SK-N-SH (cell line): Measurements from ENCODE around the gene TMX1. TPM values are rescaled to one million over a fixed set of nuclear protein-coding genes. Genes with fewer than 3 reads are reported as not detected.

ENCODE experiments used
- CTCF ChIA-PET: fragments of 300-600, 350-600 bp; formaldehyde crosslinking; extraction: SDS; loops from one replicate; lab custom pipeline; 2021; lab: Yijun Ruan, JAX
- POLR2A ChIA-PET: fragments of 350-600 bp; sonication (Branson Sonifier 250); formaldehyde crosslinking; extraction: SDS; loops from one replicate; lab custom pipeline; 2020; ENCODE audit warnings: antibody characterized with exemption, inconsistent platforms; lab: Yijun Ruan, JAX
- DNase-seq: peaks from one replicate; pipeline ENCODE4 v3.0.0; 2012
- H2AFZ ChIP-seq: fragments of 200-600 bp; sonication (generic); 2 replicates; pipeline ENCODE4 v1.8.1; 2016; ENCODE audit warnings: antibody characterized with exemption, mild to moderate bottlenecking, low read depth
- H3F3A ChIP-seq: fragments of 200-600 bp; sonication (generic); replicated peaks from 2 replicates; pipeline ENCODE3; 2016; ENCODE audit warnings: antibody characterized with exemption, mild to moderate bottlenecking; ENCODE audit not compliant: insufficient read depth
- H3K27ac ChIP-seq, 2 experiments: fragments of 200-500 bp in 1 of 2; fragments of 200-600 bp in 1 of 2; sonication (Bioruptor generic) in 1 of 2; sonication (generic), shearing (Covaris generic) in 1 of 2; 2 replicates each; pipeline versions ENCODE4 v1.5.1 to v1.6.1; 2014 to 2016; ENCODE audit warnings: low read depth in 2 of 2, inconsistent platforms in 1 of 2, low read length in 1 of 2, mild to moderate bottlenecking in 1 of 2, mixed read lengths in 1 of 2
- H3K27me3 ChIP-seq: fragments of 200-600 bp; sonication (generic), shearing (Covaris generic); 2 replicates; pipeline ENCODE4 v1.6.1; 2016; ENCODE audit warnings: mixed run types; ENCODE audit not compliant: insufficient read depth
- H3K36me3 ChIP-seq, 2 experiments: fragments of 200-500 bp in 1 of 2; fragments of 200-600 bp in 1 of 2; sonication (Bioruptor generic) in 1 of 2; sonication (generic) in 1 of 2; replicated peaks in 1 of 2; 2 replicates each; pipeline versions ENCODE3 to v1.5.1; 2014 to 2016; ENCODE audit warnings: low read length in 1 of 2, mild to moderate bottlenecking in 1 of 2; ENCODE audit not compliant: insufficient read depth in 2 of 2, control insufficient read depth in 1 of 2
- H3K4me1 ChIP-seq, 2 experiments: fragments of 200-500 bp in 1 of 2; fragments of 200-600 bp in 1 of 2; sonication (Bioruptor generic) in 1 of 2; sonication (generic), shearing (Covaris generic) in 1 of 2; 2 replicates each; pipeline versions ENCODE4 v1.5.1 to v1.6.1; 2014 to 2016; ENCODE audit warnings: low read depth in 1 of 2, low read length in 1 of 2, mixed run types in 1 of 2; ENCODE audit not compliant: insufficient read depth in 2 of 2, control insufficient read depth in 1 of 2
- H3K4me2 ChIP-seq: fragments of 200-600 bp; sonication (generic), shearing (Covaris generic); 2 replicates; pipeline ENCODE4 v1.6.1; 2017; ENCODE audit warnings: mixed run types
- H3K4me3 ChIP-seq, 2 experiments: fragments of 200-500 bp in 1 of 2; fragments of 200-600 bp in 1 of 2; sonication (Bioruptor generic) in 1 of 2; sonication (generic), shearing (Covaris generic) in 1 of 2; 2 replicates each; pipeline versions ENCODE4 v1.5.1 to v1.8.1; 2014 to 2016; ENCODE audit warnings: low read depth in 2 of 2, inconsistent platforms in 1 of 2, low read length in 1 of 2, mild to moderate bottlenecking in 1 of 2, mixed read lengths in 1 of 2, moderate library complexity in 1 of 2
- H3K79me2 ChIP-seq: fragments of 200-600 bp; sonication (generic); 2 replicates; pipeline ENCODE4 v1.8.1; 2017; ENCODE audit warnings: mild to moderate bottlenecking; ENCODE audit not compliant: insufficient read depth
- H3K9ac ChIP-seq: fragments of 200-600 bp; sonication (generic); 2 replicates; pipeline ENCODE4 v1.6.1; 2017; ENCODE audit warnings: mixed run types
- H3K9me2 ChIP-seq: fragments of 200-600 bp; sonication (generic); 2 replicates; pipeline ENCODE4 v1.6.1; 2017; ENCODE audit warnings: mixed run types
- H3K9me3 ChIP-seq: fragments of 200-600 bp; sonication (generic); 2 replicates; pipeline ENCODE4 v1.6.1; 2017; ENCODE audit warnings: mixed run types, mild to moderate bottlenecking, moderate library complexity
- H4K20me1 ChIP-seq: fragments of 200-600 bp; sonication (generic); 2 replicates; pipeline ENCODE4 v1.6.1; 2017; ENCODE audit warnings: mild to moderate bottlenecking, mixed run types; ENCODE audit not compliant: insufficient read depth
- CHD2 ChIP-seq: fragments of 150-350 bp; IDR thresholded peaks from 2 replicates; pipeline ENCODE4 v1.6.1; 2018; ENCODE audit warnings: low read length; ENCODE audit not compliant: partially characterized antibody
- ELF1 ChIP-seq: IDR thresholded peaks from 2 replicates; pipeline ENCODE4 v1.4.0; 2012
- EP300 ChIP-seq, 2 experiments: IDR thresholded peaks; 2 replicates each; pipeline versions ENCODE4 v1.4.0 to v1.6.1; 2012; ENCODE audit warnings: borderline replicate concordance in 1 of 2, low read depth in 1 of 2, low read length in 1 of 2
- EZH2phosphoT487 ChIP-seq: fragments of 200-600 bp; sonication (generic); IDR thresholded peaks from 2 replicates; pipeline ENCODE4 v1.6.1; 2017; ENCODE audit warnings: low read depth, mixed run types, mild to moderate bottlenecking, antibody characterized with exemption, moderate library complexity, borderline replicate concordance
- FOSL2 ChIP-seq: IDR thresholded peaks from 2 replicates; pipeline ENCODE4 v1.4.0; 2012; ENCODE audit warnings: low read depth, mild to moderate bottlenecking, moderate library complexity, borderline replicate concordance
- FOXM1 ChIP-seq: IDR thresholded peaks from 2 replicates; pipeline ENCODE4 v1.4.0; 2012; ENCODE audit warnings: low read depth, mild to moderate bottlenecking
- GABPA ChIP-seq: IDR thresholded peaks from 2 replicates; pipeline ENCODE4 v1.4.0; 2012; ENCODE audit warnings: low read depth, mild to moderate bottlenecking
- GATA2 ChIP-seq: sonication (generic); formaldehyde crosslinking; IDR thresholded peaks from 2 replicates; pipeline ENCODE4 v1.5.0; 2020; ENCODE audit warnings: mild to moderate bottlenecking, missing genetic modification reagents
- JUND ChIP-seq: IDR thresholded peaks from 2 replicates; pipeline ENCODE4 v1.4.0; 2012
- MEF2A ChIP-seq: IDR thresholded peaks from 2 replicates; pipeline ENCODE4 v1.4.0; 2012; ENCODE audit warnings: low read depth, borderline replicate concordance
- MXI1 ChIP-seq: IDR thresholded peaks from 2 replicates; pipeline ENCODE4 v1.6.1; 2012; ENCODE audit warnings: mild to moderate bottlenecking, low read depth, low read length, improper control_type of control experiment
- NFIC ChIP-seq: IDR thresholded peaks from 2 replicates; pipeline ENCODE4 v1.4.0; 2012; ENCODE audit warnings: borderline replicate concordance
- POLR2AphosphoS5 ChIP-seq: IDR thresholded peaks from 2 replicates; pipeline ENCODE4 v1.6.1; 2012; ENCODE audit warnings: low read depth, low read length
- RAD21 ChIP-seq: IDR thresholded peaks from 2 replicates; pipeline ENCODE4 v1.6.1; 2012; ENCODE audit warnings: mild to moderate bottlenecking, low read length
- RCOR1 ChIP-seq: fragments of 150-350 bp; IDR thresholded peaks from 2 replicates; pipeline ENCODE4 v1.6.1; 2017; ENCODE audit warnings: antibody characterized with exemption, low read length
- RFX5 ChIP-seq: IDR thresholded peaks from 2 replicates; pipeline ENCODE4 v1.6.1; 2012; ENCODE audit warnings: mild to moderate bottlenecking, improper control_type of control experiment, low read length
- SIN3A ChIP-seq: IDR thresholded peaks from 2 replicates; pipeline ENCODE4 v1.6.1; 2012; ENCODE audit warnings: low read depth, mild to moderate bottlenecking, low read length, moderate library complexity, borderline replicate concordance
- SMC3 ChIP-seq: IDR thresholded peaks from 2 replicates; pipeline ENCODE4 v1.6.1; 2012; ENCODE audit warnings: low read depth, low read length, improper control_type of control experiment
- TAF1 ChIP-seq: IDR thresholded peaks from 2 replicates; pipeline ENCODE4 v1.6.1; 2012; ENCODE audit warnings: low read depth, mild to moderate bottlenecking, low read length, moderate library complexity, borderline replicate concordance
- TCF12 ChIP-seq: IDR thresholded peaks from 2 replicates; pipeline ENCODE4 v1.4.0; 2012
- TEAD4 ChIP-seq: IDR thresholded peaks from 2 replicates; pipeline ENCODE4 v1.4.0; 2012; ENCODE audit warnings: mild to moderate bottlenecking, borderline replicate concordance; ENCODE audit not compliant: insufficient read depth
- WGBS: methylation state at CpG from one replicate; pipeline ENCODE4 v1.1.6; 2017; ENCODE audit warnings: low lambda C conversion rate; 5-methylcytosine and 5-hydroxymethylcytosine counted together
- polyA plus RNA-seq, 3 experiments: library from polyadenylated mRNA; depleted of rRNA; stranded (reverse); fragments of >200 nt; gene quantifications; 2 replicates each; pipeline ENCODE4 v1.2.3, GENCODE V29; 2012
- TF ChIP-seq, protein P1 (sequence below): IDR thresholded peaks from 2 replicates; pipeline ENCODE4 v1.4.0; 2012; ENCODE audit warnings: low read depth, borderline replicate concordance
- TF ChIP-seq, protein P2 (sequence below): IDR thresholded peaks from 2 replicates; pipeline ENCODE4 v1.4.0; 2012; ENCODE audit warnings: low read depth, borderline replicate concordance
- TF ChIP-seq, protein P3 (sequence below): fragments of 200-600 bp; sonication (generic); IDR thresholded peaks from 2 replicates; pipeline ENCODE4 v1.6.1; 2017; ENCODE audit warnings: antibody characterized with exemption, mild to moderate bottlenecking, moderate library complexity
- TF ChIP-seq, protein P4 (sequence below): IDR thresholded peaks from 2 replicates; pipeline ENCODE4 v1.4.0; 2012; ENCODE audit warnings: low read depth
- TF ChIP-seq, protein P5 (sequence below): fragments of 150-350 bp; IDR thresholded peaks from 2 replicates; pipeline ENCODE4 v1.6.1; 2016; ENCODE audit warnings: mild to moderate bottlenecking, low read depth, low read length

The TMX1 gene, protein sequence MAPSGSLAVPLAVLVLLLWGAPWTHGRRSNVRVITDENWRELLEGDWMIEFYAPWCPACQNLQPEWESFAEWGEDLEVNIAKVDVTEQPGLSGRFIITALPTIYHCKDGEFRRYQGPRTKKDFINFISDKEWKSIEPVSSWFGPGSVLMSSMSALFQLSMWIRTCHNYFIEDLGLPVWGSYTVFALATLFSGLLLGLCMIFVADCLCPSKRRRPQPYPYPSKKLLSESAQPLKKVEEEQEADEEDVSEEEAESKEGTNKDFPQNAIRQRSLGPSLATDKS
- 16.1 and 16.8 TPM in 2 replicates for polyA plus RNA-seq (2012; rRNA removed)
- 23.1 and 24.6 TPM in 2 replicates for polyA plus RNA-seq (2012; cell fraction: cytosol; rRNA removed)
- 4.1 and 6.8 TPM in 2 replicates for polyA plus RNA-seq (2012; cell fraction: nucleus; rRNA removed)

DNA sequence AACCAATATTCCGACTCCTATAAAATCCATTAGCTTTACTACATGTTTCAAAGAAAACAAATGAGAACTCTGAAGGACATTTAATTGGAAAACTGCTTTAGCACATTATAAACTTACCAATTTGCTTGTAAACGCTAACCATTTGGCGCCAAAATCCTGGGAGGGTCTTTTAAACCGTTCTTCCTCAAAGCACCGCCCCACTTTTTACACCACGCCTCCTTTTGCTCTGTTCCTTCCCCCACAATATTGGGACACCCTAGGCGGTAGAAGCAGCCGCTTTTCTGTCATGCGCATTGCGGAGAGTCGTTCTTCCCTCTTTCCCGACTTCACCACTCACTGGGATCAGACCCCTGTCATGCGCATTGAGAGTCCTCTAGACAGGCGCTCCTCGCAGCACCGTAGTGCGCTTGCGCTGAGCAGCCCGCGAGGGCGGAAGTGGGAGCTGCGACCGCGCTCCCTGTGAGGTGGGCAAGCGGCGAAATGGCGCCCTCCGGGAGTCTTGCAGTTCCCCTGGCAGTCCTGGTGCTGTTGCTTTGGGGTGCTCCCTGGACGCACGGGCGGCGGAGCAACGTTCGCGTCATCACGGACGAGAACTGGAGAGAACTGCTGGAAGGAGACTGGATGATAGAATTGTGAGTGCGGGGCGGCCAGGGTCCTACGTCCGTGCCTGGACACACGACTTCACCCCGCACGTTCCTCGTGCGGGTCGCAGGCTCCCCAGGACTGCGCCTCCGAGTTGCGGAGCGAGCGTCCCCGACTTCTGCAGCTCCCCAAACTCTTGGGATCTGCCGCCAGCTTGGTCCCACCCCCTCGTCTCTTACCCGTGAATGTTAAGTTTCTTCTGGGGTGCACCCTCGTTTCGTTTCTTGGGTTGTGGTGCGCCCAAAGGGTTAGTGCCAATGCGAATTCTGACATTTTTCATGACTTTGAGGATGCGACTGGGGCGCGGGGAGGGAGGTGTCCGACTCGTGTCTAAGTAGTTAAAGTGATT lies at the start of gene TMX1:
TMX1 (plus strand) TSS at position 435 of the 991 bp plus-strand sequence; CDS start at position 481, 46 bp downstream.
- no peaks in the 10 kb centered on the region for H3K9me3 ChIP-seq
- H3K9ac ChIP-seq, result peak within 1 kb of the TSS; percentile 94
- H3K27me3 ChIP-seq, result no peaks in the 10 kb centered on the region
- peak within 1 kb of the TSS; percentile 98 for H3K4me3 ChIP-seq
- H3K4me1 ChIP-seq, result peaks cover 3 to 13% of the 10 kb centered on the region in 2 experiments; a peak in 3 of 4 replicates
- H3F3A ChIP-seq, result no peaks in the 10 kb centered on the region
- no peaks in the 10 kb centered on the region for H3K9me2 ChIP-seq
- peaks cover 2 to 9% of the 10 kb centered on the region in 2 experiments for H3K36me3 ChIP-seq
- DNase-seq, result peak; percentile 96
- peak within 1 kb of the TSS; percentile 86 for H3K4me2 ChIP-seq
- H2AFZ ChIP-seq, result peak within 1 kb of the TSS; percentile 97
- 1% methylated on average over 38 of the region's 65 CpGs for WGBS
- peaks cover 51% of the 10 kb centered on the region for H3K79me2 ChIP-seq
- peak within 1 kb of the TSS; percentile 73 to 91 for H3K27ac ChIP-seq
- ChIA-PET CTCF (interaction anchor here (0.7 to 1.1 kb wide), 4 partner anchors 29 to 539 kb away, joined by 3 read pairs; no protein-coding TSS in a partner anchor), POLR2A (interaction anchor here (0.7 to 1.5 kb wide), 4 partner anchors 11 to 632 kb away, joined by 3 to 4 read pairs (median 4); partner anchors contain the start of gene TRIM9)
- no peaks in the 10 kb centered on the region for H4K20me1 ChIP-seq
- TF ChIP-seq MEF2A (no peak), NFIC (no peak), RFX5 (no peak), ELF1 (peak; percentile 86), MXI1 (peak; percentile 79; the same call in 1 of the 2 replicates), POLR2AphosphoS5 (peak; percentile 96), FOXM1 (no peak), TCF12 (no peak), FOSL2 (no peak), TEAD4 (no peak), EP300 (IDR thresholded peaks at IDR 0.05; ENCODE audit: borderline replicate concordance in 1 of 2, low read depth in 1 of 2, low read length in 1 of 2) (no peak), TAF1 (peak; percentile 89), SIN3A (peak; percentile 51; the same call in 1 of the 2 replicates), JUND (no peak), CHD2 (no peak), SMC3 (no peak), RAD21 (no peak; the same call in 1 of the 2 replicates), EZH2phosphoT487 (no peak), RCOR1 (no peak), GATA2 (no peak), GABPA (peak; percentile 42)
- TF ChIP-seq, protein P1, sequence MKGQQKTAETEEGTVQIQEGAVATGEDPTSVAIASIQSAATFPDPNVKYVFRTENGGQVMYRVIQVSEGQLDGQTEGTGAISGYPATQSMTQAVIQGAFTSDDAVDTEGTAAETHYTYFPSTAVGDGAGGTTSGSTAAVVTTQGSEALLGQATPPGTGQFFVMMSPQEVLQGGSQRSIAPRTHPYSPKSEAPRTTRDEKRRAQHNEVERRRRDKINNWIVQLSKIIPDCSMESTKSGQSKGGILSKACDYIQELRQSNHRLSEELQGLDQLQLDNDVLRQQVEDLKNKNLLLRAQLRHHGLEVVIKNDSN, result no peak
- TF ChIP-seq, protein P2, sequence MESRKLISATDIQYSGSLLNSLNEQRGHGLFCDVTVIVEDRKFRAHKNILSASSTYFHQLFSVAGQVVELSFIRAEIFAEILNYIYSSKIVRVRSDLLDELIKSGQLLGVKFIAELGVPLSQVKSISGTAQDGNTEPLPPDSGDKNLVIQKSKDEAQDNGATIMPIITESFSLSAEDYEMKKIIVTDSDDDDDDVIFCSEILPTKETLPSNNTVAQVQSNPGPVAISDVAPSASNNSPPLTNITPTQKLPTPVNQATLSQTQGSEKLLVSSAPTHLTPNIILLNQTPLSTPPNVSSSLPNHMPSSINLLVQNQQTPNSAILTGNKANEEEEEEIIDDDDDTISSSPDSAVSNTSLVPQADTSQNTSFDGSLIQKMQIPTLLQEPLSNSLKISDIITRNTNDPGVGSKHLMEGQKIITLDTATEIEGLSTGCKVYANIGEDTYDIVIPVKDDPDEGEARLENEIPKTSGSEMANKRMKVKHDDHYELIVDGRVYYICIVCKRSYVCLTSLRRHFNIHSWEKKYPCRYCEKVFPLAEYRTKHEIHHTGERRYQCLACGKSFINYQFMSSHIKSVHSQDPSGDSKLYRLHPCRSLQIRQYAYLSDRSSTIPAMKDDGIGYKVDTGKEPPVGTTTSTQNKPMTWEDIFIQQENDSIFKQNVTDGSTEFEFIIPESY, result no peak
- TF ChIP-seq, protein P3, sequence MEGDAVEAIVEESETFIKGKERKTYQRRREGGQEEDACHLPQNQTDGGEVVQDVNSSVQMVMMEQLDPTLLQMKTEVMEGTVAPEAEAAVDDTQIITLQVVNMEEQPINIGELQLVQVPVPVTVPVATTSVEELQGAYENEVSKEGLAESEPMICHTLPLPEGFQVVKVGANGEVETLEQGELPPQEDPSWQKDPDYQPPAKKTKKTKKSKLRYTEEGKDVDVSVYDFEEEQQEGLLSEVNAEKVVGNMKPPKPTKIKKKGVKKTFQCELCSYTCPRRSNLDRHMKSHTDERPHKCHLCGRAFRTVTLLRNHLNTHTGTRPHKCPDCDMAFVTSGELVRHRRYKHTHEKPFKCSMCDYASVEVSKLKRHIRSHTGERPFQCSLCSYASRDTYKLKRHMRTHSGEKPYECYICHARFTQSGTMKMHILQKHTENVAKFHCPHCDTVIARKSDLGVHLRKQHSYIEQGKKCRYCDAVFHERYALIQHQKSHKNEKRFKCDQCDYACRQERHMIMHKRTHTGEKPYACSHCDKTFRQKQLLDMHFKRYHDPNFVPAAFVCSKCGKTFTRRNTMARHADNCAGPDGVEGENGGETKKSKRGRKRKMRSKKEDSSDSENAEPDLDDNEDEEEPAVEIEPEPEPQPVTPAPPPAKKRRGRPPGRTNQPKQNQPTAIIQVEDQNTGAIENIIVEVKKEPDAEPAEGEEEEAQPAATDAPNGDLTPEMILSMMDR, result peak; percentile 35
- TF ChIP-seq, protein P4, sequence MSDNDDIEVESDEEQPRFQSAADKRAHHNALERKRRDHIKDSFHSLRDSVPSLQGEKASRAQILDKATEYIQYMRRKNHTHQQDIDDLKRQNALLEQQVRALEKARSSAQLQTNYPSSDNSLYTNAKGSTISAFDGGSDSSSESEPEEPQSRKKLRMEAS, result peak; percentile 30; the same call in 1 of the 2 replicates
- TF ChIP-seq, protein P5, sequence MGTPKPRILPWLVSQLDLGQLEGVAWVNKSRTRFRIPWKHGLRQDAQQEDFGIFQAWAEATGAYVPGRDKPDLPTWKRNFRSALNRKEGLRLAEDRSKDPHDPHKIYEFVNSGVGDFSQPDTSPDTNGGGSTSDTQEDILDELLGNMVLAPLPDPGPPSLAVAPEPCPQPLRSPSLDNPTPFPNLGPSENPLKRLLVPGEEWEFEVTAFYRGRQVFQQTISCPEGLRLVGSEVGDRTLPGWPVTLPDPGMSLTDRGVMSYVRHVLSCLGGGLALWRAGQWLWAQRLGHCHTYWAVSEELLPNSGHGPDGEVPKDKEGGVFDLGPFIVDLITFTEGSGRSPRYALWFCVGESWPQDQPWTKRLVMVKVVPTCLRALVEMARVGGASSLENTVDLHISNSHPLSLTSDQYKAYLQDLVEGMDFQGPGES, result no peak
